Esophagus squamous epithelium (tissue), 5 donors: ENCODE data around the gene RBFOX2. TPM values are rescaled to one million over a fixed set of nuclear protein-coding genes. Genes with fewer than 3 reads are reported as not detected.

ENCODE experiments used
- DNase-seq: peaks from one replicate; lab custom pipeline; 2025; lab: John Stamatoyannopoulos, UW
- H3K27ac ChIP-seq, 4 donors: fragments of 200-600 bp; sonication (generic); one replicate each; pipeline ENCODE4 v1.5.1; 2016 to 2019; ENCODE audit warnings: mild to moderate bottlenecking in 1 of 4
- H3K27me3 ChIP-seq, 4 donors: fragments of 200-600 bp; sonication (generic); 1 replicate in 3 of 4; 2 replicates in 1 of 4; pipeline versions ENCODE4 v1.5.1 to v1.6.0; 2017 to 2021; ENCODE audit warnings: antibody characterized with exemption in 1 of 4
- H3K36me3 ChIP-seq, 3 donors: fragments of 200-600 bp; sonication (generic); one replicate each; pipeline ENCODE4 v1.5.1; 2016 to 2019
- H3K4me1 ChIP-seq, 3 donors: fragments of 200-600 bp; sonication (generic); one replicate each; pipeline ENCODE4 v1.5.1; 2017 to 2019
- H3K4me3 ChIP-seq, 4 donors: fragments of 200-600 bp; sonication (generic); 1 replicate in 3 of 4; 2 replicates in 1 of 4; pipeline ENCODE4 v1.5.1; 2016 to 2019; ENCODE audit warnings: mild to moderate bottlenecking in 2 of 4, moderate library complexity in 1 of 4
- H3K9me3 ChIP-seq, 3 donors: fragments of 200-600 bp; sonication (generic); one replicate each; pipeline ENCODE4 v1.5.1; 2016 to 2019
- CTCF ChIP-seq, 6 experiments: fragments of 450-650 bp in 4 of 6; fragments of 200-600 bp in 2 of 6; sonication (generic) in 2 of 6; IDR thresholded peaks; one replicate each; pipeline ENCODE4 v1.5.1; 2016 to 2019; ENCODE audit warnings: antibody characterized with exemption in 6 of 6, mild to moderate bottlenecking in 4 of 6, moderate library complexity in 4 of 6
- POLR2A ChIP-seq, 4 donors: fragments of 450-650 bp; IDR thresholded peaks; one replicate each; pipeline ENCODE4 v1.6.1; 2017; ENCODE audit warnings: antibody characterized with exemption in 4 of 4, mild to moderate bottlenecking in 4 of 4, moderate library complexity in 3 of 4
- WGBS, 2 donors: methylation state at CpG; one replicate each; pipeline ENCODE4 v1.1.5; 2018; 5-methylcytosine and 5-hydroxymethylcytosine counted together
- intact Hi-C: fragments of 100-400 bp; cut with DNase I; formaldehyde crosslinking; loops from one replicate; pipeline ENCODE4 v1.15.0; 2022
- total RNA-seq, 4 donors: library from RNA; depleted of rRNA; stranded (reverse); fragments of >200 nt; gene quantifications; one replicate each; pipeline ENCODE4 v1.1.0, GENCODE V29; 2016
- donor health status: DM: yes; HTN: yes; CAD: no.

The RBFOX2 gene
- total RNA-seq, 4 donors from 2014 or later = 33.3 to 69.6 (median 46.3) TPM

- no peak for TF ChIP-seq CTCF (IDR thresholded peaks at IDR 0.05)
- no peak for TF ChIP-seq POLR2A (IDR thresholded peaks at IDR 0.05)
- WGBS, 2 donors = 83 to 84% methylated on average over 5 to 7 of the region's 15 CpGs
- no peak for DNase-seq
- H3K36me3 ChIP-seq = no peaks in the 10 kb centered on the region
- H3K4me3 ChIP-seq = no peak overlapping the region
- no peaks in the 10 kb centered on the region for H3K27me3 ChIP-seq
- H3K4me1 ChIP-seq = no peaks in the 10 kb centered on the region
- intact Hi-C loops = no loop called here
- no peaks in the 10 kb centered on the region for H3K9me3 ChIP-seq
- H3K27ac ChIP-seq = no peak overlapping the region
Observed at GRCh38 chr22:35719212-35719875, 309.3 kb downstream of the RBFOX2 start.

GRCh38 chr22:35717572-35717971 is 311.1 kb downstream of the RBFOX2 start, which contains the start of gene APOL5:
APOL5 (plus strand) TSS chr22:35717872; CDS start chr22:35717872, 0 bp downstream.
- no peak for DNase-seq
- Histone ChIP-seq H3K4me3 (no peak within 1 kb of the TSS), H3K4me1 (no peaks in the 10 kb centered on the region), H3K36me3 (no peaks in the 10 kb centered on the region), H3K27me3 (no peaks in the 10 kb centered on the region), H3K27ac (no peak within 1 kb of the TSS), H3K9me3 (peaks cover 0 to 5% (median 3%) of the 10 kb centered on the region in 3 donors)
- TF ChIP-seq POLR2A (IDR thresholded peaks at IDR 0.05) (no peak), CTCF (IDR thresholded peaks at IDR 0.05) (no peak)
- intact Hi-C loops = no loop called here
- WGBS, 2 donors = 63 to 71% methylated on average over 2 to 3 of the region's 3 CpGs

GRCh38 chr22:35712672-35713071 is 316.0 kb downstream of the RBFOX2 start:
- H3K27ac ChIP-seq = no peak overlapping the region
- H3K9me3 ChIP-seq = peaks cover 0 to 6% (median 5%) of the 10 kb centered on the region in 3 donors
- WGBS, 2 donors = 89 to 93% methylated on average over 2 of the region's 2 CpGs
- H3K4me1 ChIP-seq = no peaks in the 10 kb centered on the region
- H3K4me3 ChIP-seq = no peak overlapping the region
- TF ChIP-seq POLR2A (IDR thresholded peaks at IDR 0.05) (no peak), CTCF (IDR thresholded peaks at IDR 0.05) (no peak)
- no peak for DNase-seq
- H3K36me3 ChIP-seq = no peaks in the 10 kb centered on the region
- no peaks in the 10 kb centered on the region for H3K27me3 ChIP-seq
- intact Hi-C loops = no loop called here

- Histone ChIP-seq H3K4me3 (no peak overlapping the region), H3K27ac (no peak overlapping the region), H3K36me3 (no peaks in the 10 kb centered on the region), H3K9me3 (peaks cover 0 to 6% (median 5%) of the 10 kb centered on the region in 3 donors), H3K4me1 (no peaks in the 10 kb centered on the region), H3K27me3 (no peaks in the 10 kb centered on the region)
- DNase-seq = no peak
- WGBS, 2 donors = 61 to 82% methylated on average over 2 to 4 of the region's 4 CpGs
- intact Hi-C loops = no loop called here
- TF ChIP-seq POLR2A (IDR thresholded peaks at IDR 0.05) (no peak), CTCF (IDR thresholded peaks at IDR 0.05) (no peak)
Observed at GRCh38 chr22:35711336-35711735, 317.3 kb downstream of the RBFOX2 start.

GRCh38 chr22:35708917-35709316 is 319.7 kb downstream of the RBFOX2 start:
- H3K27ac ChIP-seq = no peak overlapping the region
- H3K4me1 ChIP-seq = no peaks in the 10 kb centered on the region
- WGBS, 2 donors = 73 to 84% methylated on average over 7 of the region's 7 CpGs
- intact Hi-C loops = no loop called here
- no peak overlapping the region for H3K4me3 ChIP-seq
- H3K36me3 ChIP-seq = no peaks in the 10 kb centered on the region
- H3K27me3 ChIP-seq = no peaks in the 10 kb centered on the region
- no peak for DNase-seq
- TF ChIP-seq POLR2A (IDR thresholded peaks at IDR 0.05) (no peak), CTCF (IDR thresholded peaks at IDR 0.05) (no peak)
- H3K9me3 ChIP-seq = peaks cover 0 to 6% (median 5%) of the 10 kb centered on the region in 3 donors
